ENCODE results near the gene AVL9. TPM values are rescaled to one million over a fixed set of nuclear protein-coding genes. Genes with fewer than 3 reads are reported as not detected.

The AVL9 gene
- total and polyA plus RNA-seq, 9 of the 15 experiments (the other 6 are each of a cell fraction or from before 2014, with no cell fraction given): 6.4 to 66.2 (median 30.1) TPM

DNA sequence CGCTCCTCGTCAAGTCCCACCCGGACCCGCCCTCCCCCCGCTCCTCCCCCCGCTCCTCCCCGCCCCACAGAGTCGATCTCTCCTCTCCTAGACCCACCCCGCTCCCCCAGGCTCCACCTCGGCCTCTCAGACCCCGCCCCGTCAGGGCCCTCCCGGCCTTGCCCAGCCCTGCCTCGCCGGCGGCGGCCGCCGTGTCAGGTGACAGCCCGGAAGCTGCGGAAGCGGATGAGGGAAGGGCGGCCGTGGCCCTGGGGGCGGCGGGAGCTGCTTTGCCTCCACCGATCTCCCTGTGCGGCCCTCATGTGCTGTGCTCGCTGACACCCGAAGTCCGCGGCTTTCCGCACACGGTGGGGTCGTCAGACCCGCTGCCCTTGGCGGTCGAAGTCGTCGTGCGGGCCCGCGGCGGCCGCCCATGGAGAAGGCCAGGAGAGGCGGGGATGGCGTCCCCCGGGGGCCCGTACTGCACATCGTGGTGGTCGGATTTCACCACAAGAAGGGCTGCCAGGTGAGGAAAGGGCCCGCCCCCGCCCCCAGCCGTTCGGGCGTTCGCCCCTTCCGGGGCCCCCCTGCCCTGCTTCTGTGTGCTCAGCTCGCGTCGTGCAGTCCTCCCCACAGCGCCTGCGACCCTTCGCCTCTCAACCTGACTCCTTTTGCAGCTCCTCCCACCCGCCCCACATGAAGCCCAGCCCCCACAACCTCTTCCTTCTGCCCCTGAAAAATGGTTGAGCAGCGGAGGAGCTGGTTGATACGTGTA is at the start of gene AVL9 (continued):
- peak; percentile 92; the same call in 1 of the 2 replicates for TF ChIP-seq PHB (CRISPR knock-in tag; IDR thresholded peaks at IDR 0.05)
- TF ChIP-seq, protein P1, sequence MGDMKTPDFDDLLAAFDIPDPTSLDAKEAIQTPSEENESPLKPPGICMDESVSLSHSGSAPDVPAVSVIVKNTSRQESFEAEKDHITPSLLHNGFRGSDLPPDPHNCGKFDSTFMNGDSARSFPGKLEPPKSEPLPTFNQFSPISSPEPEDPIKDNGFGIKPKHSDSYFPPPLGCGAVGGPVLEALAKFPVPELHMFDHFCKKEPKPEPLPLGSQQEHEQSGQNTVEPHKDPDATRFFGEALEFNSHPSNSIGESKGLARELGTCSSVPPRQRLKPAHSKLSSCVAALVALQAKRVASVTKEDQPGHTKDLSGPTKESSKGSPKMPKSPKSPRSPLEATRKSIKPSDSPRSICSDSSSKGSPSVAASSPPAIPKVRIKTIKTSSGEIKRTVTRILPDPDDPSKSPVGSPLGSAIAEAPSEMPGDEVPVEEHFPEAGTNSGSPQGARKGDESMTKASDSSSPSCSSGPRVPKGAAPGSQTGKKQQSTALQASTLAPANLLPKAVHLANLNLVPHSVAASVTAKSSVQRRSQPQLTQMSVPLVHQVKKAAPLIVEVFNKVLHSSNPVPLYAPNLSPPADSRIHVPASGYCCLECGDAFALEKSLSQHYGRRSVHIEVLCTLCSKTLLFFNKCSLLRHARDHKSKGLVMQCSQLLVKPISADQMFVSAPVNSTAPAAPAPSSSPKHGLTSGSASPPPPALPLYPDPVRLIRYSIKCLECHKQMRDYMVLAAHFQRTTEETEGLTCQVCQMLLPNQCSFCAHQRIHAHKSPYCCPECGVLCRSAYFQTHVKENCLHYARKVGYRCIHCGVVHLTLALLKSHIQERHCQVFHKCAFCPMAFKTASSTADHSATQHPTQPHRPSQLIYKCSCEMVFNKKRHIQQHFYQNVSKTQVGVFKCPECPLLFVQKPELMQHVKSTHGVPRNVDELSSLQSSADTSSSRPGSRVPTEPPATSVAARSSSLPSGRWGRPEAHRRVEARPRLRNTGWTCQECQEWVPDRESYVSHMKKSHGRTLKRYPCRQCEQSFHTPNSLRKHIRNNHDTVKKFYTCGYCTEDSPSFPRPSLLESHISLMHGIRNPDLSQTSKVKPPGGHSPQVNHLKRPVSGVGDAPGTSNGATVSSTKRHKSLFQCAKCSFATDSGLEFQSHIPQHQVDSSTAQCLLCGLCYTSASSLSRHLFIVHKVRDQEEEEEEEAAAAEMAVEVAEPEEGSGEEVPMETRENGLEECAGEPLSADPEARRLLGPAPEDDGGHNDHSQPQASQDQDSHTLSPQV (IDR thresholded peaks at IDR 0.05): 0 out of 2 replicates have a peak, but pooled peaks have one; percentile 28
- TF ChIP-seq ELF1 (tag; IDR thresholded peaks at IDR 0.05): peak; percentile 89
- TF ChIP-seq MEIS2 (IDR thresholded peaks at IDR 0.05; ENCODE audit: partially characterized antibody): peak; percentile 27
- TF ChIP-seq ZNF24 (IDR thresholded peaks at IDR 0.05): no peak
- TF ChIP-seq ADNP (tag; IDR thresholded peaks at IDR 0.05): no peak
- TF ChIP-seq POLR2B (IDR thresholded peaks at IDR 0.05; ENCODE audit: low read depth, partially characterized antibody): peak; percentile 46
- TF ChIP-seq GTF2F1 (IDR thresholded peaks at IDR 0.05; ENCODE audit: low read depth, low read length): peak; percentile 41; the same call in 1 of the 2 replicates
- TF ChIP-seq PCBP1 (IDR thresholded peaks at IDR 0.05; ENCODE audit: low read depth, low read length, poor library complexity, severe bottlenecking): peak; percentile 79
- no peak for TF ChIP-seq EZH2 (IDR thresholded peaks at IDR 0.05; ENCODE audit: borderline replicate concordance, low read depth, low read length)
- TF ChIP-seq ZNF253 (CRISPR knock-in tag; conservative IDR thresholded peaks at IDR 0.05): no peak
- peak; percentile 73; the same call in 1 of the 2 replicates for TF ChIP-seq CBX1 (IDR thresholded peaks at IDR 0.05; ENCODE audit: low read depth)
- peak; percentile 88 for TF ChIP-seq FIP1L1 (IDR thresholded peaks at IDR 0.05; ENCODE audit: low read depth, low read length, poor library complexity, severe bottlenecking)
- TF ChIP-seq CBFA2T3 (IDR thresholded peaks at IDR 0.05): peak; percentile 22; the same call in 1 of the 2 replicates
- TF ChIP-seq MEF2A (IDR thresholded peaks at IDR 0.05; ENCODE audit: control insufficient read depth, low read depth, low read length): no peak
- TF ChIP-seq NR3C1 (CRISPR knock-in tag; IDR thresholded peaks at IDR 0.05): 0 out of 2 replicates have a peak, but pooled peaks have one; percentile 43
- peak; percentile 58; the same call in 1 of the 2 replicates for TF ChIP-seq ETV5 (CRISPR knock-in tag; IDR thresholded peaks at IDR 0.05; ENCODE audit: low read depth)
- peak in 1 of 2 experiments; percentile 30; a peak in 1 of 4 replicates for TF ChIP-seq SRF (CRISPR knock-in tag; IDR thresholded peaks at IDR 0.05)
- TF ChIP-seq POLR2A (conservative IDR thresholded peaks at IDR 0.05): peak; percentile 94
- TF ChIP-seq ERF (CRISPR knock-in tag; IDR thresholded peaks at IDR 0.05): peak; percentile 71; the same call in 1 of the 2 replicates
- TF ChIP-seq MCM5 (IDR thresholded peaks at IDR 0.05; ENCODE audit: low read depth): no peak
- no peak for TF ChIP-seq FOXP1 (CRISPR knock-in tag; IDR thresholded peaks at IDR 0.05)
- no peak for TF ChIP-seq ZNF766 (CRISPR knock-in tag; conservative IDR thresholded peaks at IDR 0.05)
- no peak for TF ChIP-seq TEAD4 (IDR thresholded peaks at IDR 0.05; ENCODE audit: low read length)
- no peak for TF ChIP-seq TEAD4 (CRISPR knock-in tag; IDR thresholded peaks at IDR 0.05; ENCODE audit: borderline replicate concordance)
- peak; percentile 86 for TF ChIP-seq CCNT2 (IDR thresholded peaks at IDR 0.05; ENCODE audit: borderline replicate concordance, extremely low read depth, insufficient read length, low read depth, low read length)
- peak; percentile 34 for TF ChIP-seq CREM (IDR thresholded peaks at IDR 0.05; ENCODE audit: low read depth)
- TF ChIP-seq TGIF2 (CRISPR knock-in tag; IDR thresholded peaks at IDR 0.05): peak; percentile 79; the same call in 1 of the 2 replicates

Measured in K562 (cell line).